PC-9 (cell line): ENCODE results near the gene PTPRG. TPM values are rescaled to one million over a fixed set of nuclear protein-coding genes. Genes with fewer than 3 reads are reported as not detected.

Experiments used
- BruUV-seq: library from RNA; stranded (reverse); fragments of 400-500 nt; replicated peaks from 2 replicates; lab custom pipeline; 2021; lab: Mats Ljungman, UMichigan
- CTCF ChIA-PET: fragments of 300-600 bp; sonication (Branson Sonifier 250); formaldehyde crosslinking; loops from one replicate; lab custom pipeline; 2022; ENCODE audit warnings: antibody characterized with exemption; lab: Charles Lee
- POLR2A ChIA-PET: fragments of 300-600 bp; sonication (Branson Sonifier 250); formaldehyde crosslinking; loops from one replicate; lab custom pipeline; 2022; ENCODE audit warnings: antibody characterized with exemption; ENCODE audit not compliant: unreplicated experiment; lab: Charles Lee
- DNase-seq, 2 experiments: peaks; one replicate each; pipeline versions ENCODE4 v3.0.0 to v3.0.0-alpha.2; 2015 to 2022; ENCODE audit warnings: mixed read lengths in 1 of 2
- H2AFZ ChIP-seq: fragments of 200-600 bp; sonication (generic); 2 replicates; pipeline ENCODE4 v1.8.1; 2017; ENCODE audit warnings: antibody characterized with exemption
- H3F3A ChIP-seq: fragments of 200-600 bp; sonication (generic); 2 replicates; pipeline ENCODE4 v1.8.1; 2017; ENCODE audit warnings: antibody characterized with exemption, mild to moderate bottlenecking, low read depth; ENCODE audit not compliant: insufficient read depth
- H3K27ac ChIP-seq: fragments of 200-600 bp; sonication (generic); 2 replicates; pipeline ENCODE4 v1.6.1; 2016; ENCODE audit warnings: mixed run types
- H3K27me3 ChIP-seq: fragments of 200-600 bp; sonication (generic); 2 replicates; pipeline ENCODE4 v1.6.1; 2016; ENCODE audit warnings: low read depth, mixed run types; ENCODE audit not compliant: insufficient read depth
- H3K36me3 ChIP-seq: fragments of 200-600 bp; sonication (generic); 2 replicates; pipeline ENCODE4 v1.6.1; 2016; ENCODE audit warnings: low read depth, mixed run types
- H3K4me1 ChIP-seq: fragments of 200-600 bp; sonication (generic); replicated peaks from 2 replicates; pipeline ENCODE4 v1.6.1; 2016; ENCODE audit warnings: mixed run types; ENCODE audit not compliant: insufficient read depth
- H3K4me2 ChIP-seq: fragments of 200-600 bp; sonication (generic); 2 replicates; pipeline ENCODE4 v1.6.1; 2017; ENCODE audit warnings: mixed run types
- H3K4me3 ChIP-seq: fragments of 200-600 bp; sonication (generic); 2 replicates; pipeline ENCODE4 v1.6.1; 2016; ENCODE audit warnings: mixed run types
- H3K79me2 ChIP-seq: fragments of 200-600 bp; sonication (generic); 2 replicates; pipeline ENCODE4 v1.6.1; 2017; ENCODE audit warnings: low read depth, mixed run types
- H3K9me2 ChIP-seq: fragments of 200-600 bp; sonication (generic); 2 replicates; pipeline ENCODE4 v1.8.1; 2017; ENCODE audit warnings: mild to moderate bottlenecking; ENCODE audit not compliant: insufficient read depth
- H3K9me3 ChIP-seq: fragments of 200-600 bp; sonication (generic); 2 replicates; pipeline ENCODE4 v1.8.1; 2016; ENCODE audit warnings: low read depth; ENCODE audit not compliant: insufficient read depth
- H4K20me1 ChIP-seq: fragments of 200-600 bp; sonication (generic); 2 replicates; pipeline ENCODE4 v1.8.1; 2017; ENCODE audit not compliant: insufficient read depth
- EZH2 ChIP-seq: fragments of 200-600 bp; sonication (generic); IDR thresholded peaks from 2 replicates; pipeline ENCODE4 v1.8.0; 2017; ENCODE audit warnings: antibody characterized with exemption, low read depth
- intact Hi-C: fragments of 100-400 bp; cut with micrococcal nuclease; formaldehyde crosslinking; loops from one replicate; pipeline ENCODE4 v1.10.0; 2022; ENCODE audit not compliant: unreplicated experiment
- total RNA-seq: library from RNA; stranded (reverse); gene quantifications from 2 replicates; pipeline ENCODE4 v1.2.3, GENCODE V29; 2021
- TF ChIP-seq, protein P1 (sequence below): fragments of 200-600 bp; sonication (generic); conservative IDR thresholded peaks from 2 replicates; pipeline ENCODE4 v1.6.1; 2017; ENCODE audit warnings: mixed run types, antibody characterized with exemption, mild to moderate bottlenecking, moderate library complexity

Gene PTPRG
- total RNA-seq, 1 experiment from 2014 or later, result 32.9 TPM

- Histone ChIP-seq H3K9me2 (no peaks in the 10 kb centered on the region), H3K4me2 (no peak overlapping the region), H3K27me3 (no peaks in the 10 kb centered on the region), H3K4me3 (no peak overlapping the region), H2AFZ (no peak overlapping the region), H3K36me3 (no peaks in the 10 kb centered on the region), H4K20me1 (no peaks in the 10 kb centered on the region), H3K79me2 (no peaks in the 10 kb centered on the region), H3K9me3 (no peaks in the 10 kb centered on the region; the same call in 1 of the 2 replicates), H3K27ac (no peak overlapping the region), H3F3A (no peaks in the 10 kb centered on the region), H3K4me1 (0 out of 2 replicates have a peak, but pooled peaks cover 8% of the 10 kb centered on the region)
- no peak for TF ChIP-seq EZH2
- TF ChIP-seq, protein P1, sequence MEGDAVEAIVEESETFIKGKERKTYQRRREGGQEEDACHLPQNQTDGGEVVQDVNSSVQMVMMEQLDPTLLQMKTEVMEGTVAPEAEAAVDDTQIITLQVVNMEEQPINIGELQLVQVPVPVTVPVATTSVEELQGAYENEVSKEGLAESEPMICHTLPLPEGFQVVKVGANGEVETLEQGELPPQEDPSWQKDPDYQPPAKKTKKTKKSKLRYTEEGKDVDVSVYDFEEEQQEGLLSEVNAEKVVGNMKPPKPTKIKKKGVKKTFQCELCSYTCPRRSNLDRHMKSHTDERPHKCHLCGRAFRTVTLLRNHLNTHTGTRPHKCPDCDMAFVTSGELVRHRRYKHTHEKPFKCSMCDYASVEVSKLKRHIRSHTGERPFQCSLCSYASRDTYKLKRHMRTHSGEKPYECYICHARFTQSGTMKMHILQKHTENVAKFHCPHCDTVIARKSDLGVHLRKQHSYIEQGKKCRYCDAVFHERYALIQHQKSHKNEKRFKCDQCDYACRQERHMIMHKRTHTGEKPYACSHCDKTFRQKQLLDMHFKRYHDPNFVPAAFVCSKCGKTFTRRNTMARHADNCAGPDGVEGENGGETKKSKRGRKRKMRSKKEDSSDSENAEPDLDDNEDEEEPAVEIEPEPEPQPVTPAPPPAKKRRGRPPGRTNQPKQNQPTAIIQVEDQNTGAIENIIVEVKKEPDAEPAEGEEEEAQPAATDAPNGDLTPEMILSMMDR, result no peak
- no TSS peak for BruUV-seq
- CTCF ChIA-PET, result no interaction called here
- intact Hi-C loops, result no loop called here
- no peak for DNase-seq
- POLR2A ChIA-PET, result no interaction called here
Observed at GRCh38 chr3:61862614-61863289, 301.4 kb downstream of the PTPRG start.

DNA sequence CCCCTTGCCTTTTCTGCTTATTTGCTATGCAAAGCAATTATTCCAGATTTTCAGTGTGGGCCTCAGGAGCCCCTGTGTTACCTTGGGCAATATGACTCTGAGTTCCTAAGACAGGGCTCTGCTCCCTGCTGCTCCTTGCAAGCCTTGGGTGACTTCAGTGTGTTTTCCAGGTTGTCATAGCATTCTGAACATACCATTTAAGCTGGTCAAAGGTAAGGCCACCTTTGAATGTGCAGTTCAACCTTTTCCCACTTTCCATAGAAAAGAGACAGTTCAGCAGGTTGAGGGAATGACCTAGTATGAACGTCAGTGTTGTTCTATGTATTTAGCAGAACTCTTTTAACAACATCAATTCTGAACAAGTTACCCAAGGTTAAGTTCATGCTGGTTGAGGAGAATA is 302.2 kb downstream of the PTPRG start:
- no peak overlapping the region for H3K27ac ChIP-seq
- H3K9me2 ChIP-seq, result no peaks in the 10 kb centered on the region
- H3K36me3 ChIP-seq, result no peaks in the 10 kb centered on the region
- H3K9me3 ChIP-seq, result no peaks in the 10 kb centered on the region; the same call in 1 of the 2 replicates
- H3K4me3 ChIP-seq, result no peak overlapping the region
- no peaks in the 10 kb centered on the region for H3K79me2 ChIP-seq
- BruUV-seq, result no TSS peak
- intact Hi-C loops, result no loop called here
- H3K4me1 ChIP-seq, result 0 out of 2 replicates have a peak, but pooled peaks cover 8% of the 10 kb centered on the region
- ChIA-PET CTCF (no interaction called here), POLR2A (no interaction called here)
- DNase-seq, result no peak
- H4K20me1 ChIP-seq, result no peaks in the 10 kb centered on the region
- no peak overlapping the region for H3K4me2 ChIP-seq
- H3K27me3 ChIP-seq, result no peaks in the 10 kb centered on the region
- no peaks in the 10 kb centered on the region for H3F3A ChIP-seq
- TF ChIP-seq, protein P1, result no peak
- TF ChIP-seq EZH2, result no peak
- H2AFZ ChIP-seq, result no peak overlapping the region

- Histone ChIP-seq H3K9me3 (no peaks in the 10 kb centered on the region; the same call in 1 of the 2 replicates), H3K4me3 (no peak overlapping the region), H3K4me2 (no peak overlapping the region), H3K4me1 (0 out of 2 replicates have a peak, but pooled peaks cover 8% of the 10 kb centered on the region), H3K9me2 (no peaks in the 10 kb centered on the region), H3F3A (no peaks in the 10 kb centered on the region), H4K20me1 (no peaks in the 10 kb centered on the region), H3K27ac (no peak overlapping the region), H3K79me2 (no peaks in the 10 kb centered on the region), H2AFZ (no peak overlapping the region), H3K27me3 (no peaks in the 10 kb centered on the region), H3K36me3 (no peaks in the 10 kb centered on the region)
- no peak for DNase-seq
- ChIA-PET CTCF (no interaction called here), POLR2A (no interaction called here)
- intact Hi-C loops, result no loop called here
- no peak for TF ChIP-seq EZH2
- TF ChIP-seq, protein P1, result no peak
- BruUV-seq, result no TSS peak
Observed at GRCh38 chr3:61864886-61865285, 303.5 kb downstream of the PTPRG start.
